Neural progenitor cell (in vitro differentiated cells): ENCODE data around the gene MAPK9. TPM values are rescaled to one million over a fixed set of nuclear protein-coding genes. Genes with fewer than 3 reads are reported as not detected.
"Not testable (repeated sequence)": the region's sequence is repeated elsewhere in the genome, so short reads cannot be mapped to it uniquely, and the experiment has no call there.

Source experiments
- DNase-seq: peaks from one replicate; pipeline ENCODE4 v3.0.0-alpha.2; 2016; ENCODE audit warnings: low spot score
- H2AFZ ChIP-seq: fragments of 200-600 bp; sonication (generic); replicated peaks from 2 replicates; pipeline ENCODE4 v1.6.1; 2016; ENCODE audit warnings: antibody characterized with exemption
- H3F3A ChIP-seq: fragments of 200-600 bp; sonication (generic); 2 replicates; pipeline ENCODE4 v1.6.1; 2016; ENCODE audit warnings: antibody characterized with exemption, low read depth
- H3K27ac ChIP-seq: fragments of 200-600 bp; sonication (generic); 2 replicates; pipeline ENCODE4 v1.5.1; 2016; ENCODE audit warnings: mild to moderate bottlenecking
- H3K27me3 ChIP-seq: fragments of 200-600 bp; sonication (generic); 2 replicates; pipeline ENCODE4 v1.6.1; 2016; ENCODE audit warnings: mild to moderate bottlenecking, moderate library complexity
- H3K36me3 ChIP-seq: fragments of 200-600 bp; sonication (generic); 2 replicates; pipeline ENCODE4 v1.5.1; 2016
- H3K4me1 ChIP-seq: fragments of 200-600 bp; sonication (generic); 2 replicates; pipeline ENCODE4 v1.6.1; 2016; ENCODE audit warnings: mixed run types
- H3K4me2 ChIP-seq: fragments of 200-600 bp; sonication (generic); 2 replicates; pipeline ENCODE4 v1.6.1; 2016
- H3K4me3 ChIP-seq: fragments of 200-600 bp; sonication (generic); 2 replicates; pipeline ENCODE4 v1.5.1; 2016
- H3K79me2 ChIP-seq: fragments of 200-600 bp; sonication (generic); 2 replicates; pipeline ENCODE4 v1.6.1; 2016; ENCODE audit warnings: low read depth
- H3K9ac ChIP-seq: fragments of 200-600 bp; sonication (generic); 2 replicates; pipeline ENCODE4 v1.6.1; 2016
- H3K9me3 ChIP-seq: fragments of 200-600 bp; sonication (generic); 2 replicates; pipeline ENCODE4 v1.5.1; 2016; ENCODE audit warnings: low read depth
- H4K20me1 ChIP-seq: fragments of 200-600 bp; sonication (generic); 2 replicates; pipeline ENCODE4 v1.6.1; 2016; ENCODE audit warnings: low read depth
- H3K27ac Mint-ChIP-seq: 3 replicates; pipeline ENCODE4 v1.8.0; 2021; ENCODE audit warnings: mixed read lengths
- H3K27me3 Mint-ChIP-seq: 2 replicates; pipeline ENCODE4 v1.8.0; 2022; ENCODE audit warnings: low read depth, mild to moderate bottlenecking, inconsistent platforms, moderate library complexity, mixed read lengths; ENCODE audit not compliant: insufficient read depth
- H3K36me3 Mint-ChIP-seq: 3 replicates; pipeline ENCODE4 v1.8.0; 2021; ENCODE audit warnings: mixed read lengths
- H3K4me1 Mint-ChIP-seq: 3 replicates; pipeline ENCODE4 v1.8.0; 2021; ENCODE audit warnings: mixed read lengths
- H3K4me3 Mint-ChIP-seq: 3 replicates; pipeline ENCODE4 v1.8.0; 2021; ENCODE audit warnings: mild to moderate bottlenecking, moderate library complexity, mixed read lengths
- H3K9me3 Mint-ChIP-seq: 3 replicates; pipeline ENCODE4 v1.8.0; 2020; ENCODE audit warnings: mixed read lengths
- CTCF ChIP-seq: fragments of 200-600 bp; sonication (generic); IDR thresholded peaks from 2 replicates; pipeline ENCODE4 v1.5.1; 2017; ENCODE audit warnings: antibody characterized with exemption, mild to moderate bottlenecking
- EZH2 ChIP-seq: fragments of 200-600 bp; sonication (generic); IDR thresholded peaks from 2 replicates; pipeline ENCODE4 v1.6.1; 2017; ENCODE audit warnings: antibody characterized with exemption, mild to moderate bottlenecking, moderate library complexity
- EZH2phosphoT487 ChIP-seq: fragments of 200-600 bp; sonication (generic); IDR thresholded peaks from 2 replicates; pipeline ENCODE4 v1.6.1; 2017; ENCODE audit warnings: antibody characterized with exemption
- total RNA-seq: library from RNA; depleted of rRNA; stranded (reverse); fragments of >200 nt; gene quantifications from 2 replicates; pipeline ENCODE4 v1.2.3, GENCODE V29; 2015; ENCODE audit warnings: low replicate concordance

Gene MAPK9
- total RNA-seq, 1 donor from 2014 or later: 40.6 TPM

GRCh38 chr5:180303226-180304015, 11.5 kb upstream of the MAPK9 start:
- DNase-seq: no peak
- no peaks in the 10 kb centered on the region for H3K4me1 Mint-ChIP-seq
- no peaks in the 10 kb centered on the region for H3K36me3 ChIP-seq

GRCh38 chr5:180302256-180302655, 10.4 kb upstream of the MAPK9 start:
- peaks cover 3% of the 10 kb centered on the region for H3K9me3 Mint-ChIP-seq
- peaks cover 8% of the 10 kb centered on the region for H3K36me3 Mint-ChIP-seq

More at GRCh38 chr5:180303226-180304015, 11.5 kb upstream of the MAPK9 start:
- Histone ChIP-seq H3K27ac (no peak overlapping the region), H3K9me3 (no peaks in the 10 kb centered on the region), H3K4me1 (no peaks in the 10 kb centered on the region), H2AFZ (no peak overlapping the region), H3K27me3 (no peaks in the 10 kb centered on the region), H3F3A (no peaks in the 10 kb centered on the region), H3K4me3 (no peak overlapping the region), H3K9ac (no peak overlapping the region), H3K4me2 (no peak overlapping the region), H4K20me1 (no peaks in the 10 kb centered on the region), H3K79me2 (no peaks in the 10 kb centered on the region)
- H3K9me3 Mint-ChIP-seq: no peaks in the 10 kb centered on the region
- no peak overlapping the region for H3K27ac Mint-ChIP-seq
- peaks cover 9% of the 10 kb centered on the region for H3K36me3 Mint-ChIP-seq
- H3K27me3 Mint-ChIP-seq: no peaks in the 10 kb centered on the region
- TF ChIP-seq EZH2phosphoT487: no peak
- TF ChIP-seq EZH2: no peak
- H3K4me3 Mint-ChIP-seq: no peak overlapping the region

GRCh38 chr5:180301253-180301652, 9.4 kb upstream of the MAPK9 start:
- Mint-ChIP-seq H3K27me3 (peaks cover 4% of the 10 kb centered on the region), H3K27ac (no peak overlapping the region), H3K4me1 (no peaks in the 10 kb centered on the region), H3K36me3 (peaks cover 9% of the 10 kb centered on the region), H3K4me3 (no peak overlapping the region), H3K9me3 (peaks cover 3% of the 10 kb centered on the region)
- Histone ChIP-seq H3K27ac (no peak overlapping the region), H3K27me3 (no peaks in the 10 kb centered on the region), H3K9me3 (no peaks in the 10 kb centered on the region), H3F3A (no peaks in the 10 kb centered on the region), H3K9ac (no peak overlapping the region), H3K79me2 (no peaks in the 10 kb centered on the region), H3K36me3 (no peaks in the 10 kb centered on the region), H2AFZ (no peak overlapping the region), H4K20me1 (no peaks in the 10 kb centered on the region), H3K4me1 (no peaks in the 10 kb centered on the region), H3K4me3 (no peak overlapping the region), H3K4me2 (no peak overlapping the region)
- no peak for DNase-seq
- TF ChIP-seq EZH2: no peak
- no peak for TF ChIP-seq CTCF
- no peak for TF ChIP-seq EZH2phosphoT487

More at GRCh38 chr5:180302256-180302655, 10.4 kb upstream of the MAPK9 start:
- H3F3A ChIP-seq: no peaks in the 10 kb centered on the region
- no peak overlapping the region for H3K27ac ChIP-seq
- Mint-ChIP-seq H3K27me3 (peaks cover 4% of the 10 kb centered on the region), H3K4me3 (no peak overlapping the region), H3K4me1 (no peaks in the 10 kb centered on the region), H3K27ac (no peak overlapping the region)
- H3K4me1 ChIP-seq: no peaks in the 10 kb centered on the region
- TF ChIP-seq EZH2 (no peak), EZH2phosphoT487 (no peak), CTCF (no peak)
- H3K36me3 ChIP-seq: no peaks in the 10 kb centered on the region
- H3K79me2 ChIP-seq: no peaks in the 10 kb centered on the region
- no peaks in the 10 kb centered on the region for H3K9me3 ChIP-seq
- H3K9ac ChIP-seq: no peak overlapping the region
- H4K20me1 ChIP-seq: no peaks in the 10 kb centered on the region
- no peak overlapping the region for H3K4me3 ChIP-seq
- no peak overlapping the region for H3K4me2 ChIP-seq
- DNase-seq: no peak
- no peaks in the 10 kb centered on the region for H3K27me3 ChIP-seq
- H2AFZ ChIP-seq: no peak overlapping the region

- Histone ChIP-seq H3F3A (no peaks in the 10 kb centered on the region), H3K4me1 (no peaks in the 10 kb centered on the region), H2AFZ (no peak overlapping the region), H3K27ac (no peak overlapping the region), H3K36me3 (no peaks in the 10 kb centered on the region), H3K4me3 (no peak overlapping the region), H3K4me2 (no peak overlapping the region), H3K9ac (no peak overlapping the region), H4K20me1 (no peaks in the 10 kb centered on the region), H3K79me2 (no peaks in the 10 kb centered on the region), H3K9me3 (no peaks in the 10 kb centered on the region), H3K27me3 (no peaks in the 10 kb centered on the region)
- H3K4me3 Mint-ChIP-seq: no peak overlapping the region
- H3K27me3 Mint-ChIP-seq: peaks cover 5% of the 10 kb centered on the region
- H3K9me3 Mint-ChIP-seq: peaks cover 3% of the 10 kb centered on the region
- H3K4me1 Mint-ChIP-seq: no peaks in the 10 kb centered on the region
- no peak overlapping the region for H3K27ac Mint-ChIP-seq
- peaks cover 16% of the 10 kb centered on the region for H3K36me3 Mint-ChIP-seq
- no peak for TF ChIP-seq EZH2phosphoT487
- no peak for TF ChIP-seq EZH2
- TF ChIP-seq CTCF: no peak
- DNase-seq: no peak
Measured at GRCh38 chr5:180299526-180299925, 7.6 kb upstream of the MAPK9 start.

GRCh38 chr5:180299014-180299413, 7.1 kb upstream of the MAPK9 start:
- H3K9me3 ChIP-seq, H3K4me3 ChIP-seq, H3K4me1 ChIP-seq, H3K4me2 ChIP-seq, H3K9me3 Mint-ChIP-seq, H3K27me3 ChIP-seq, H3K4me1 Mint-ChIP-seq, H3K9ac ChIP-seq, H3K79me2 ChIP-seq, H3K36me3 ChIP-seq, H3K27ac Mint-ChIP-seq, DNase-seq, H2AFZ ChIP-seq, H3K27ac ChIP-seq, H3K4me3 Mint-ChIP-seq, H3F3A ChIP-seq, H4K20me1 ChIP-seq, H3K27me3 Mint-ChIP-seq: not testable (repeated sequence)
- H3K36me3 Mint-ChIP-seq: peaks cover 21% of the 10 kb centered on the region
